Stimulated activated CD8-positive, alpha-beta memory T cell treated with anti-CD3 and anti-CD28 coated beads, Interleukin-4, amount 100 ng/mL, for 24 hours (primary cell): Measurements from ENCODE around the gene PRR18.

ENCODE experiments used
- DNase-seq: peaks from one replicate; pipeline ENCODE4 v3.0.0-alpha.2; 2020; ENCODE audit warnings: low read depth

PRR18 gene

DNA sequence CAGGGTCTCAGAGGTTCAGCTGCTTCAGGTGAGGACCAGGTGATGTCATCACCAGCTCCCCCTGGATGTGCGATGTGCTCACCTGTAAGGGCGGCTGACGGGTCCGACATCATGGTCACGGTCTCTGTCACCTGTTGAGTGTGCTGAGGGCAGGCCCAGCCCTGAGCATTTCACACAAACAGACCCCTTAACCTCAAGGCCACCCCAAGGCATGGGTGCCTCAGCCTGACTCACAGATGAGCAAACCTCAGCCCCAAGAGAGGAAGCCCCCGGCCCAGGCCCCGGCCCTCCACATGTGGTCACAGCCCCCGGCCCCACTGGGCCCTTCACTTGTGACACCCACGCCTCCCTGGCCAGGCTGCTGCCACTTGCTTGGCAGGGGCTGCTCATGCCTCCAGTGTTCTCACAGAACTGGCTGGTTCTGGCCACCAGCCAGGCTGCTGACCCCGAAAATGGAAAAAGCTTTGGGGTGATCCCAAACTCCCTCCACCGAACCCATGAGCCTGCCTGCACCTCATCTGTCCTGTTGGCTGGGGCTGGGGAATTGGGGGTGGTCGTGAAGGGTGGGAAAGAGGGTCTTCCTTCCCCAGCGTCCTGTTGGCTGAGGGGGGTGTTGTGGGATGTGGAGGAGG lies 33.3 kb downstream of the PRR18 start:
- DNase-seq: no peak

DNA sequence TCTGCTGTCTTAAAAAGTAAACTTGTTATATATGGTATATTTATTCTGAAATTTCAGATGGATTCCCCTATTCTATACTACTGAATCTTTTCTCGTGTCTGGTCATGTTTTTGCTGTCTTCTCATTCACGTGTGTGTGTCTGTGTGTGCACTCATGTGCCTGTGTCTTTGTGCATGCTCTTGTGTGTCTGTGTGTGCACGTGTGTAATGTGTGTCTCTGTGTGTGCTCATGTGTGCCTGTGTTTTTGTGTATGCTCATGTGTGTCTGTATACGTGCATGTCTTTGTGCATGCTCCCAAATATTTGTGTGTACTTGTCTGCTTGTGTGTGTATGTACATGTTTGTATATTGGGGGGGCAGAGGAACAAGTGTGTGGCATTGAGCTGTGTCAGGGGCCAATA lies 34.0 kb downstream of the PRR18 start:
- DNase-seq: no peak

DNA sequence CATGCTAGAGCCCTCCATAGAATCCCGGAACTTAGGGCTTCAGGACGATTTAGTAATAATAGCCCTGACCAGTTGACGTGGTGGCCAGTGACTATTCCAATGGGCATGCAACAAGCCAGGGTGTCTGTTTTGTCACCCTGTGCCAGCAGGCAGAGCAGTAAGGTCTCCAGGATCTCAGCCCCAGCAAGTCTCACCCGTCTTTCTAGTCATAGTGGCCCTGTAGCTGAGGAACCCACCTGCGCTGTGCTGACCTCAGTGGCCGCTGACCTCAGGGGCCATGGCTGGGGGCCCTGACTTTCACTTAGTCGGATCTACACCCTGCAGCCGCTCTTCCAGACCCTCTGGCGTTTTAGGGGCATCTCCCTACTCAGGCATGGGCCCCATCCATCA lies 36.8 kb downstream of the PRR18 start:
- DNase-seq: no peak

DNA sequence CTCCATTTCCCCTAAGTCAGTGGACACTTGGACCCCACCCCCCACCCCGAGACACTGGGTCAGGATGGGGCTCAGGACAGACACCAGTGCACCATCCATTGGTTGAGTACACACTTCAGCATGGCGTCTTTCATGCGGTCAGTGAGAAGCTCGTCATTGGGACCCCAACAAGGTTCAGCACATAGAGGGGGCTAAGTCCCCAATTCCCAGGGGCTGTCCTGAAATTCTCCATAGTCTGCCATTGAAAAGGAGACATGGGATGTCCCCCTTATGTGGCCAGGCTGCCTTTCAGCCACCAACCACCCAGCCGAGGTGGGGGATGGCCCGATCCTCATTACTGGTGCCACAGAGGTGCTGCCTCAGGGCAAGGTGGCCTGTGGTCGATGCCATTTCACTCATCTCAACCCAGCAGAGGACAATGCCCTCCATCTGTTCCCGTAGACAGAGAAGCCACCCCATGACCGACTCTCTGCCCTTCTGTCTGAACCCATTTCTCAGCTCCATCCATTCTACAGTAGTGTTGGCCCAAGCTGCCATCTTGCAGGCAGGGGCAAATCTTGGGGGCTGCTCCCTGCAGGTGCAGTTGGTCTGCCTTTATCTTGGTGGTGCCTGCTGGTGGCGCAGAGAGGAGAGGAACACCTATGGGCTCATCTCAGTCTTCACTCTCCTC lies 37.4 kb downstream of the PRR18 start:
- DNase-seq: no peak

DNA sequence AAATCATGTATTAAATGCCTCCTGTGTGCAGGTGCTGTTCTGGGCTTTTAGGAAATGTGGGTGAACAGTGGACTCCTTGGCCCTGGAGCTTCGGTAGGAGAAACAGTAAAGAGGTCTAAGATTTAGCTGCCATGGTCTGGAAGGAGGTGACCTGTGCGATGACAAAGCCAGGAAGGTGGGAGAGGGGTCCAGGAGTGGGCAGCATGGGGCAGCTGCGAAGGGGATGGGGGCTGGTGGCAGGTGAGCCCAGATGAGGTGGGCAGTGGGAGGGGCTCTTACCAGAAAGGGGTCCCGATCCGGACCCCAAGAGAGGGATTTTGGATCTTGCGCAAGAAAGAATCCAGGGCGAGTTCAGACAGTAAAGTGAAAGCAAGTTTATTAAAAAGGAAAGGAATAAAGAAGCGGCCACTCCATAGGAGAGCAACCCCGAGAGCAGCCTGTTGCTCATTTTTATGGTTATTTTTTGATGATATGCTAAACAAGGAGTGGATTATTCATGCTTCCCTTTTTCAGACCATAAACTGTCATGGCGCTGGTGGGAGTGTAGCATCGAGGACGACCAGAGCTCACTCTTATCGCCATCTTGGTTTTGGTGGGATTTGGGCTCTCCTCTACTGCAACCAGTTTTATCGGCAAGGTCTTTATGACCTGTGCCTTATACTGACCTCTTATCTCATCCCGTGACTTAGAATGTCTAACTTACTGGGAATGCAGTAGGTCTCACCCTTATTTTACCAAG lies 38.7 kb downstream of the PRR18 start:
- no peak for DNase-seq

DNA sequence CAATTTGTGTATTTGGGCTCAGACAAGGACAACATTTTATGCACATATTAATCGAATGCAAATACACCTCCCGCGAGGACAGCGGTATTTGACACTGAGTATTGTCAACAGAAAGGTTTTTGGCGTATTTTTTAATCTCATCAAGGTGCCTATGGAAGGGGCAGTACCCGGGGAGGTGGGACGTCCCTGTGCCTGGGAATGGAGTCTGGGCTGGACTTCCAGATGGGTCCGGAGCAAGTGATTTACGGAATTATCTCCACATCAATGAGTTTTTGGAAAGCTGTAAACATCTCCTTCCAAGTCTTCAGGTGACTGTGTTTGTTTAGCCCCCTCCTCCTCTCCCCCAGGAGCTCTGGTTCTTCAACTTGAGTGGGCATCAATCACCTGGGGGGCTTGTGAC lies 39.8 kb downstream of the PRR18 start:
- DNase-seq: no peak

DNA sequence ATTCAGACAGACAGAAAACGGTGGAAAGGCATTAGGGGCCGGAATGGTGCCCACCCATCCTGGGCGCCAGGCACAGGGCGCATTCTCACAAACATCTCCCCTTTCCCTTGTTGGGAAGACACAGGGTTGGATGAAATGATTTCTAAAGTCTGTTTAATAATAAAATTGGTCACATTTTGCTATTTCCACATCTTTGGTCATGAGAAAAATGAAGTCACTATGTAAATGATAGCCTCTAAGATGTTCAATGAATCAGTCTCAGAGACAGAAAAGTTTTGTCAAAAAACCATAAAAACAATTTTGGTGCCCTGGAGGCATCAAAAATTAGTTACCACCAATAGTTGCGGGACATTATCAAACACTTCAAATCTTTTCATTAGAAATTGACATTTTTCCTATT lies 40.7 kb downstream of the PRR18 start:
- DNase-seq: no peak

DNA sequence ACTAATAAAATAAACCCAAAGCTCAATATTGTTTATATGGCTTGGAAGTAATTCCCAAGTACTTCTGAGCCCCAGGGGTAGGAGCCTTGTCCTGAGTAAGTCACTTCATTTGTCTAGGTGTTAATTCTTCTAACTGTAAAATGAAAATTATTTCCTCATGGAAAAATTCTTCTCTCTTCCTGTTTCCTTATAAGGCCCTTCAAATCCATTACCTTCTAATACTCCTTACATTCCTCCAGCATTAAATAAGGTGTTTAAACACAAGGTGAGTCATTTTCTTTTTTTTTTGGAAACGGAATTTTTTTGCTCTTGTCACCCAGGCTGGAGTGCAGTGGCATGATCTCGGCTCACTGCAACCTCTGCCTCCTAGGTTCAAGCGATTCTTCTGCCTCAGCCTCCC lies 41.9 kb downstream of the PRR18 start:
- no peak for DNase-seq

DNA sequence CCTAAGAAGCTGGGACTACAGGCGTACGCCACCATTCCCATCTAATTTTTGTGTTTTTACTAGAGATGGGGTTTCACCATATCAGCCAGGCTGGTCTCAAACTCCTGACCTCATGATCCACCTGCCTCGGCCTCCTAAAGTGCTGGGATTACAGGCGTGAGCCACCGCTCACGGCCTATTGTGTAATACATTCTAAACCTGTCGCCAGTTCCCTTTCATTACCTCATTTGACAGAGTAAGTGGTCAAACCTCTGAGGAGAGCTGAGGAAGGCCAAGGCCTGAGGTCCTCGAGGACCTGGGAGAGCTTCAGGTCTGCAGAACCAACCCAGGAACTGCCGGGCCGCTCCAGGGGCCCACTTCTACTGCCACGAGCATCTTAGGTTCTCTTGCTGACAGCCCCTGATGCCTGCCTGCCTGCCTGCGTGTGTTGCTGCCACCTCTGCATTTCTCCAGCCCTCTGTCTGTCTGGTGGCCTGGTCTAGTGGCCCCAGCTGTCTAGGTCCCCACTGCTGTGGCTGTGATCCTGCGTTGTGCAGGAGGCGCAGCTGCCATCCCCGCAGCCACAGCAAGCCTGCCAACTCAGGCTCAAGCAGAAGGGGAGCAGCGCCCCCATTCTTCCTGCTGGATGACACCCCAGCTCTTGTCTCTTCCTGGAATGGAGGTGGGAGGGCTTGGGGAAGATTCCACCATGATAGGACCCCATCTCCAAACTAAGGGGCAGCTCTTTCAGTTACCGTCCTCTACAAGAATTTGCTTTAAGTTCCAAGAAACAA lies 45.3 kb downstream of the PRR18 start:
- DNase-seq: no peak

DNA sequence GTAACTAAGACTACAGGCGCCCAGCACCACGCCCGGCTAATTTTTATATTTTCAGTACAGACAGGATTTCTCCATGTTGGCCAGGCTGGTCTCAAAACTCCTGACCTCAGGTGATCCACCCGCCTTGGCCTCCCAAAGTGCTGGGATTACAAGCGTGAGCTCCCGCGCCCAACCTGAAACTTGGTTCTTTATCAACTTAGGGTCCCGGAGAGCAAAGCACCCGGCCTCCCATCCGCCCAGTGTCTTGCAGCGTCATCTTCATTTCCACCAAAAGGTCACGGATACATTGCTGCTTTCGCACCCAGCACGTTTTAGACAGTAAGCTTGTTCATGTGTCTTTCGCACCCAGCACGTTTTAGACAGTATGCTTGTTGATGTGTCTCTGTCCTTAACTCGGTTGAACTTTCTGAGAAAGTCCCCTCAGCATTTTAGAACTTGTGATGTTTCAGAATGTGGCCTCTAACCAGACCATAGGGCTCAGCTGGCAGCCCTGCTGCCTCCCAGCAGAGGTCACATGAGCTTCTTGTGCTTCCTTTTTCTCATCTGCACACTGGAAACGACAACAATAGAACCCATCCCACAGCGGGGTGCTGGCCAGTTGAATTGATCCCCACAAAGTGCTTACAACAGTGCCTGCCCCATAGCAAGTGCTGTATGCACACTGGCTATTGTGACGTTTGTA lies 48.8 kb downstream of the PRR18 start:
- no peak for DNase-seq

DNA sequence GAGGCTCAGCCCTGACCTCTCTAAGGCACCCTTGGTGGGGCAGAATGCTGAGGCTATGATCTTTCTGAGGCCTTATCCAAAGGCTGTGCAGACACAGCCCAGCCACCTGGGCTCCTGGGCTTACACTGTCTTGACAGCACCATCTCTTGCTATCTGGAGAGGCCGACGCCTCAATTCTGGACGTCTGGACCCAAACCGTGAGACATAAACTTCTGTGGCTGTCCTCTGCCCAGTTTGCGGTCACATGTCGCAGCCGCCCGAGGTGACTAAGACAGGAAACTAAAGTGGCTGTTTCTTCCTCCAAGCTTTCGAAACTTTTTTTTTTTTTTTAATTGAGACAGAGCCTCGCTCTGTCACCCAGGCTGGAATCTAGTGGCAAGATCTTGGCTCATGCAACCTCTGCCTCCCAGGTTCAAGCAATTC lies 49.3 kb downstream of the PRR18 start:
- no peak for DNase-seq

DNA sequence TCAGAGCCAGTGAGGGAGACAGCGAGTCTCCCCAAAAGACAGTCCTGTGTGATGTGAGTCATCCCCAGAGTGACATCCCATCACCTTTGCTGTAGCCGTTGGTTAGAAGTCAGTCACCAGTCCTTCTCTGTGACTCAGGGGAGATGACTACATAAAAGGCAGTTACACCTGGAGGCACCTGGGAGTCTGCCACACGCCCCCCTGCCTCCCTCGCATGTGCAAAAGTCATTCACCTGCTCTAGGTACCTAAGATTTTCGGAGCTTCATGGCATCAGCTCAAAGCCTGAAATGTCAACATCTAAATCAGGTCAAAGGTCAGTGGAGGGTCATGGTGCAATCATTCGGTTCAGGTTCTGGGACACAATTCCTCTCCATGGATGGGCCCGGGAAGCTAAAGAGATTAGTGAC lies 50.3 kb downstream of the PRR18 start:
- DNase-seq: no peak
